HG03097 (cell line): ENCODE data around the gene RBP5.

Experiments
- ATAC-seq: cut with Tn5 transposase; IDR thresholded peaks from one replicate; pipeline ENCODE4 v1.9.1; 2021; ENCODE audit not compliant: unreplicated experiment, low FRiP score

The RBP5 gene

GRCh38 chr12:7079826-7080125 lies 48.9 kb downstream of the RBP5 start:
- ATAC-seq = no peak

- no peak for ATAC-seq
Observed at GRCh38 chr12:7078163-7078562, 50.5 kb downstream of the RBP5 start.

- no peak for ATAC-seq
Observed at GRCh38 chr12:7076493-7076892, 52.2 kb downstream of the RBP5 start.

- ATAC-seq = no peak
Observed at GRCh38 chr12:7075939-7076338, 52.8 kb downstream of the RBP5 start.

- no peak for ATAC-seq
Observed at GRCh38 chr12:7075518-7075917, 53.2 kb downstream of the RBP5 start.

- no peak for ATAC-seq
Observed at GRCh38 chr12:7073946-7074345, 54.7 kb downstream of the RBP5 start.
